RPMI8226 (cell line): Measurements from ENCODE around the gene RAB11FIP3.
"Not testable (repeated sequence)": the region's sequence is repeated elsewhere in the genome, so short reads cannot be mapped to it uniquely, and the experiment has no call there.

Experiments used
- DNase-seq: peaks from one replicate; pipeline ENCODE4 v3.0.0-alpha.2; 2015

Gene RAB11FIP3

GRCh38 chr16:468068-468821, 42.8 kb downstream of the RAB11FIP3 start:
- no peak for DNase-seq

- DNase-seq = not testable (repeated sequence)
Measured at GRCh38 chr16:469459-469858, 44.0 kb downstream of the RAB11FIP3 start.

DNA sequence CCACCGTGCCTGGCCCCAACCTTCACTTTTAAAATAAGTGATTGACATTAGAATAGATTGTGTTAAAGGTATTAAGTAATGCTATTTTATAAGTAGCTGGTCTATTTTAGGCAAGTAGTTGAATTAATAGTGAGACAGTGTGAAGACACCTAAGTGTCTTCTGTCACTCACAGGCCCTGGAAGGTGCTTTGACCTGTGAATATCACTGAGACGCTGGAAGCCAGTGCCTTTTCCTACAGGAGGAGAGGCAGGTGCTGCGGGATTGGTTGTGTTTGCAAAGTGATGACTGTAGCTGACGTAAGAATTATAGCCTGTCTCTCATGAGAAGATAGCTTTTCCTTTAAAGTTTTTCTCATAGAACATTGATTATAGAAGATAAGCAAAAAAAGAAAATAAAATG, 45.0 kb downstream of the RAB11FIP3 start:
- no peak for DNase-seq

GRCh38 chr16:471353-472198, 46.1 kb downstream of the RAB11FIP3 start:
- no peak for DNase-seq

DNA sequence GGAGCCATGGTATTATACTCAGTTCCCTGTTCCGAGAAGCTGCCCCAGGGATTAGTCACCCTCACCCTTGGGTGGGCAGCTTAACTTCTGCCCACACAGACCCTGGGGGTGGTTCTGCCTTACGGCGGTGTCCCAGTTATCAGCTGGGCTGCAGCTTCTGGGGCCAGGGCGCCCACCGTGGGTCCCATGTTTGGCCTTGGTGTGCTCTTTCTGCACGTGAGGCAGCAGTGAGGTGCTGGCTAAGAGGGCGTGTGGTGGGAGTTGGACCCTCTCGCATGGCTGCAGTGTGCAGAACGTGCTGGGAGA, 46.7 kb downstream of the RAB11FIP3 start:
- no peak for DNase-seq

- DNase-seq = no peak
Measured at GRCh38 chr16:473046-474043, 47.9 kb downstream of the RAB11FIP3 start.

- no peak for DNase-seq
Measured at GRCh38 chr16:474420-475122, 49.1 kb downstream of the RAB11FIP3 start.

DNA sequence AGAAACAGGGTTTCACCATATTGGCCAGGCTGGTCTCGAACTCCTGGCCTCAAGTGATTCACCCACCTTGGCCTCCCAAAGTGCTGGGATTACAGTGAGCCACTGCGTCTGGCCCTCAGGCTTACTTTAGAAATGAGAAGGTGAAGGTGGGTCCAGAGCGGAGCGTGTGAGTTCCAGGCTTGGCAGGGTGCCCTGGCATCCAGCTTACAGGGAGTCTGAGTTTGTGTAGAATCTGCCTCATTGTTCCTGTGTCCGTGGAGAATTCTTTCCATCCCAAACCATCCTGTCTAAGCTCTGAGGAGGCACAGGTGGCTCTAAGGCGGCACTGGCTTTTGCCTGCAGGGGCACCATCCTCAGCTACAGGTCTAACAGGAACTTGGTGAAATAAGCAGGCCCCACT, 50.6 kb downstream of the RAB11FIP3 start:
- no peak for DNase-seq

DNA sequence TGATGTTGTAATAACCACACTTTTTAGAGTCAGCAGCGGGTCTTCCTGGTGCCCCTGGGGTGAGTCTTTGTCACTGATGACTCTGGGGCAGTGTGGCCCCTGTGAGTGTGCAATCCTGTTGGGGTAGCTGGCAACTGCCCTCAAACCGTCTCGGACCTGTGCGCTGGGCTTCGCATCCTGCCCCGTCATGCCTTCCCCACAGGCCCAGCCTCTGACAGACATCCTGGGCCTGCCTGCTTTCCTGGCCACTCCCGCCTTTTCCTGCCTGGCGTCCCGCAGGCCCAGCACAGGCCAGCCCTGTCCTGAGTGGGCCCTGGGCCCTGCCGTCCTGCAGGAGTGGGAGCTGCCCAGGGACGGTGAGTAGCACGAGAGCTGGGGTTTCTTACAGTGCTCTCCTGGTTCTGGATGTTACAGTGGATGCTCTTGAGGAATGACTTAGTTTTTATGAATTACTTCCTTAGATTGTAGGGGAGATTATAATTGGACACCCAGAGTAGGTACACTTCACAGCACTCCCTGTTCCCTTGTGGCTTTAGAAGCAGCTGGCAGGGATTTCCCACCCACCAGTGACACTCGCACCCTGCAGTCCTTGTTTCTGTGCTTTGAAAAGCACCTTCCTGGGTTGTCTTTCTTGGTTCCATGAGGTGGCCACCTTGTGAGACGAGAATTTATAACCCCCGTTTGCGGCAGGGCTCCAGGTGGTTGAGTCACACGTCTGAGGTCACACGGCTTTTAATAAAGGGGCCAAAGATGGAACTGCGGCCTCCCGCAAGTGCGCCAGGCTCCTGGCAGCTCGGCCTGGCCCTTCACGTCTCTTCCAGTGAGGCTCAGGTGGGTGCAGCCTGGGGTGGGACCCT, 52.1 kb downstream of the RAB11FIP3 start:
- no peak for DNase-seq

- DNase-seq = not testable (repeated sequence)
Measured at GRCh38 chr16:478287-478686, 52.8 kb downstream of the RAB11FIP3 start.

DNA sequence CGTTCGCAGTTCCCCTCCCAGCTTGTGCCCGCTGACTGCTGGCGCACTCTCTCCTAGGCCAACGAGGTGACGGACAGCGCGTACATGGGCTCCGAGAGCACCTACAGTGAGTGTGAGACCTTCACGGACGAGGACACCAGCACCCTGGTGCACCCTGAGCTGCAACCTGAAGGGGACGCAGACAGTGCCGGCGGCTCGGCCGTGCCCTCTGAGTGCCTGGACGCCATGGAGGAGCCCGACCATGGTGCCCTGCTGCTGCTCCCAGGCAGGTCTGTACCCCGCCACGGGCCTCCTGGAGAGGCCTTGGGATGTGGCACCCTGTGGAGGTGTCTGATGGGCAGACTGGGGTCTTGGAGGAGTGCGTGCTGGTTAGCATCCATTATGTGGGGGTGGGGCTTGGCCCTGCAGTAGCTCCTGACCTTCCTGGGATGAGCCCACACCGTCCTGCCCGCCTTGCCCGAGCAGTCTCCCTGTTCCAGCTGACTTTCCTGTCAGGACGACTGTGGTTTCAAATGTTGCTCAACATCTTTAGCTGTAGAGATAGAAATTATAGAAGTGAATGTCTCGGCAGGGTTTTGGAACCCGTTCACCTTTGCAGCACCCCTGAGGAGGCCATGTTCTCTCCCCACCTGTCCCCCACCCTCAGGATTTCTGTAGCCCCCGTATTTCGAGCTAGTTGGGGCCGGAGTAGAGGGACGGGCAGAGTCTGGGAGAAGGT, 57.2 kb downstream of the RAB11FIP3 start:
- DNase-seq = no peak

- DNase-seq = no peak
Measured at GRCh38 chr16:483341-484075, 58.1 kb downstream of the RAB11FIP3 start.

DNA sequence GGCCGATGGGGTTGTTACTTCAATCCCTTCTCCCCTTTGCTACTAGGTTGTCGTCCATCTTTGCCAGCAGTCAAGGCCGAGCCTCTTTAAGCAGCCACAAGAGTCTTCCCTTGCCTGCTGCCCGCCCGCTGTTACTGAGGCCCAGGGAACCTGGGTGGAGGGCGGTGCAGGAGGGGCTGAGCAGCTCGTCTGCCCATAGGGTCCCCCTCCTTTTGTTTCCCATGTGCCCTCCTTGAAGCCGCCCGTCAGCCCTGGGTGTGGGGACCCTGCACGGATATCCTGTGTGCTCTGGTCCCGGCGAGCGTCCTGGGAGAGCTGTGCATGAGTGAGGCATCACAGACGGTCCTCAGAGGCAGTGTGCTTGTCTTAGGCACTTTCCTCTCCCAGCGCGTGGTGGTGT, 64.2 kb downstream of the RAB11FIP3 start:
- no peak for DNase-seq

DNA sequence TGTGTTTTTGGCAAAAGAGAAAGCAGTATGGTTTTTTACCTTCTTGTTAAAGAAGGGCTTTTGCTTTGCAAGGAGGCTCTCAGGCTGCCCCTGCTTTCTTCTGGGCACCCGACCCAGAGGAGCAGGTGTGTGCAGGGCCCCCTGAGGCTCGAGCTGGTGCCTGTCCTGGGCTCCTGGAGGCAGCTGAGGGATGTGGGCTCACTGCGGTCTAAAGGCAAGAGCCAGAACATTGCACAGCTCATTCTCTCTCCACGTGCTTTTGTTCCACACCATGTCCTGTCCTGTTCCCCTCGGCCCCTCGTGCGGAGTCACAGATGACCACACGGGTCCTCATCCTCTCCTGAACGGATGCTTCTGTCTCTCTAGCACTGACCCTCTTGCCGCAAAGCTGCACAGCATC, 65.3 kb downstream of the RAB11FIP3 start:
- no peak for DNase-seq

GRCh38 chr16:491220-491919, 65.9 kb downstream of the RAB11FIP3 start:
- no peak for DNase-seq

DNA sequence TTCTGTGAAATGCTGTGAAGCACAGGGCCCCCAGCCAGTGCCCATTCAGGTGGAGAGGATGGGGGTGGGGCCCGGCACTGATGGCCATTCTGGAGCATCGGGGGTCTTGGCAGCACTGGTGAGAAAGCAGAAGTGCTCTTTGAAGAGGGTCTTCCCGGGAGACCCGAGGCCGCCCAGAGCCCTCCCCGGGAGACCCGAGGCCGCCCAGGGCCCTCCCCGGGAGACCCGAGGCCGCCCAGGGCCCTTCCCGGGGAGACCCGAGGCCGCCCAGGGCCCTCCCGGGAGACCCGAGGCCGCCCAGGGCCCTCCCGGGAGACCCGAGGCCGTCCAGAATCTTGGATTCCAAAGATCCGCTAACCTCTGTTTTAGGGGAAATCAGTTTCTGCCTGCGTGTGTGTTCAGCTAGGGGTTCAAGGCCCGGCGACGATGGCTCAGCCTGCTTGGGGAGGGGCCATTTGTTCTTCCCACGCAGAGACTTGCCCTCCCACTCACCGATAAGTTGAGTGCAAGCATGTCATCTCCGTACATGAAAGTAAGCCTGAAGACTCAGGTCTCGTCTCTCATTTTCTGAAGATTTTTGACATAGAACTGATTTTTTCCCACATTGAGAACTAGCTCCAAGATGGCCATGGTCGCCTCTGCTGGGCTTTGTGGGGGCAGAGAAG, 66.9 kb downstream of the RAB11FIP3 start:
- DNase-seq = no peak

GRCh38 chr16:494676-495075, 69.2 kb downstream of the RAB11FIP3 start:
- DNase-seq = not testable (repeated sequence)

- DNase-seq = peak; percentile 72
Measured at GRCh38 chr16:495127-495748, 69.8 kb downstream of the RAB11FIP3 start.
